Right lobe of liver (tissue), 4 donors: ENCODE results near the gene CFAP61.

ENCODE experiments used
- CTCF ChIP-seq, 4 donors: fragments of 200-600 bp in 3 of 4; fragments of 450-650 bp in 1 of 4; IDR thresholded peaks; one replicate each; pipeline versions ENCODE4 v1.5.1 to v1.8.0; 2016 to 2022; ENCODE audit warnings: antibody characterized with exemption in 4 of 4, mild to moderate bottlenecking in 2 of 4
- POLR2A ChIP-seq: fragments of 450-650 bp; IDR thresholded peaks from one replicate; pipeline ENCODE4 v1.6.1; 2017; ENCODE audit warnings: antibody characterized with exemption, mild to moderate bottlenecking
- donor health status: DM: no; HTN: no; CAD: no.
- donor health status: DM: no; HTN: no; CAD: no.
- donor health status: DM: no; HTN: yes; CAD: no.

GRCh38 chr20:20024942-20025341 is 27.4 kb upstream of the CFAP61 start:
- TF ChIP-seq CTCF (IDR thresholded peaks at IDR 0.05) = no peak
- no peak for TF ChIP-seq POLR2A
